GM18873 (cell line): ENCODE data around the gene EME1.

Experiments
- ATAC-seq: cut with Tn5 transposase; IDR thresholded peaks from one replicate; pipeline ENCODE4 v1.9.1; 2021; ENCODE audit warnings: mild to moderate bottlenecking, moderate library complexity, moderate number of reproducible peaks; ENCODE audit not compliant: unreplicated experiment, low FRiP score

EME1 gene

DNA sequence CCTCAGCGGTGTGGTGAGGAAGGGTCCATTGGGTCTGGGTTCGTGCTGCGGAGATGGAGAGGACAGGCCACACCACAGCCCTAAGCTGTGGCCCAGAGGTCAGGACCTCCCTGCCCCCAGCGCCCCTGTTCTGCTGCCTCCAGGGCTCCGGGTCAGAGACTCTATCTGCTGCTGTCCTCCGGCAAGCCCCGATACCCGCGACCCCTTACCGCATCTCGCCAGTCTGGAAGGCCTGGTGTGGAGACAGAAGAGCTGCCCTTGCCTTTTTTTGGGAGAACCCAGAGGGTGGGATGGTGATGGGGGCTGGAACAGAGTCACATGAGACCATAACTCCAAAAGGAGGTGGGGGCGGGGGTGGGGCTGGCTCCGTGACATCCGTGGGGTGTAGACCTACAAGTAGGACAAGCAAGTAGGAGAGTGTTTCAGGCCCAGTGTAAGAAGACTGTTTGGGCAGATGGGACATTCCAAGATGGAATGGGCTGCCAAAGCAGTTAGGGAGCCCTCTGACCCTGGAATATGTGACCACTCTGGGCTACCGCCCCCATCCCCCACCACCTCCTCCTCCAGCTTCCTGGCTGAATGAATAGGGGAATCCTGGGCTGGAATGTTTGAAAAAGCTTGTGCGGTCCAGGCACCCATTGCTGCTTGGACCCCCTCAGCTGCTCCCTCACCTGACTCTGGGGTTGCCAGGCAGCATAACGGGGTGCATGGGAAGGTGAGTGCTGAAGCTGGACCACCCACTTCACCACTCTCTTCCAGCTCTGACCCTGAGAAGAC is 25.7 kb upstream of the EME1 start:
- no peak for ATAC-seq

- no peak for ATAC-seq
These were observed 25.1 kb upstream of the EME1 start for GRCh38 chr17:50347894-50348291.

DNA sequence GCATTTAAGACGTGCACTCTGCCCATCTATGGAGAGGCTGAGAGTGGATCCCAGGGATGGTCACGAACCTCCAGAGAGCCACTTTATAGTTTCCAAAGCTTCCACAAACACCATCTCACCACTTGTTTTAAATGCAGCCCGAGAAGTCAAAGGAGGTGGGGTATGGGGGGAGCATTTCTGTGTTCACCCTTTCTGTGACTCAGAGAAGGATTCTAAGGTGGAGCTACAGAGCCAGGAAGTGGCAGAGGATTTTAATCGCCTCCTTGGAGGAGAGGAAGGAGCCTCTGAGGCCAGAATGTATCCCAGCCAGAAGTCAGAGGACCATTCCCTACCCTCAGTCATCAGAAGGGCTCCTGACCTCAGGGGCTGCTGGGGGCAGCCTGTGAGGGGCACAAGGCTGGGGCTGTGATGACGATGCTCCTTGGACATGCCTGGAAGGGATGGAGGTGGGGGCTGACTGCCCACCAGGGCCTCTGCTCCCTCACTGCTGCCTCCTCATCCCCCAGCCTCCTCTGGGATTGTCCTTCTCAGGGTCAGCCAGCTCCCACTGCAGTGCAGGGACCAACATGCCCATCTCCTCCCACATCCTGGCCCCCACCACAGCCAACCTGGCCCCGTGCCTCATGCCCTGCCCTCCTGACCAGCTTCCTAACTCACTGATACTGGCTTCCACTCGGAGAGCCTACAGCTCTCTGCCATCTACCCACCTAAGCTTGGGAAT is 24.3 kb upstream of the EME1 start:
- no peak for ATAC-seq

GRCh38 chr17:50349243-50349600 is 23.8 kb upstream of the EME1 start:
- ATAC-seq, result no peak

DNA sequence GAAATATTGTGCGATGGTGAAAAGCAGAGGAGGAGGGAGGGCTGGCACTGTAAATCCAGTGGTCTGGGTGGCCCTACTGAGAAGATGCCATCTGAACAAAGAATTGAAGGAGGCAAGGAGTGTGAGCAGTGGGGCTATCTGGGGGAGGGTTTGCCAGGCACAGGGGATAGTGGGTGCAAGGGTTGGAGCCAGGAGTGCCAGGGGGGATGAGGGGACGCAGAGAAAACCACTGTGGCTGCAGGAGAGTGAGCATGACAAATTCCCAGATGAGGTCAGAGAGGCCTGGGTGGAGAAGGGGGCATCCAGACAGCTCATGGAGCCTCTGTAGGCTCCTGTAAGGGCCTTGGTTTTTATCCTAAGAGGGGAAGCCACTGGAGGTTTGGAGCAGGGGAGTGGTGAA is 22.3 kb upstream of the EME1 start:
- no peak for ATAC-seq

GRCh38 chr17:50352072-50352692 is 20.8 kb upstream of the EME1 start:
- no peak for ATAC-seq

- no peak for ATAC-seq
These were observed 20.1 kb upstream of the EME1 start for GRCh38 chr17:50352693-50353599.

DNA sequence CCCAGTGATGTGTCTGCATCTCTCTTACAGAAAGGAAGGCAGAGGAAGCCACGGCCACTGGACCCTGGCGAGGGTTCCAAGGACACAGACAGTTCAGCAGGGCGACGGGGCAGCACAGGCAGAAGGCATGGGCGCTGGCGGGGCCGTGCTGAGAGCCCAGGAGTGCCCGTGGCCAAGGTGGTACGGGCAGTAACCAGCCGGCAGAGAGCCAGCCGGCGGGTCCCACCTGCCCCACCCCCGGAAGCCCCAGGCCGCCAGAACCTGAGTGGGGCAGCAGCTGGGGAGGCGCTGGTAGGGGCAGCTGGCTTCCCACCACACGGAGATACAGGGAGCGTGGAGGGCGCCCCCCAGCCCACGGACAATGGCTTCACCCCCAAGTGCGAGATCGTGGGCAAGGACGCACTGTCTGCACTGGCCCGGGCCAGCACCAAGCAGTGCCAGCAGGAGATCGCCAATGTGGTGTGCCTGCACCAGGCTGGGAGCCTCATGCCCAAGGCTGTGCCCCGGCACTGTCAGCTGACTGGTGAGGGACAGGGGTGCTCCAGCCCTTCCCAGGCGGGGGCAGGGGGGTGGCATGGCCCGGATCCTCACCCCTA is 19.3 kb upstream of the EME1 start:
- ATAC-seq, result no peak

- no peak for ATAC-seq
These were observed 18.8 kb upstream of the EME1 start for GRCh38 chr17:50354198-50354597.

DNA sequence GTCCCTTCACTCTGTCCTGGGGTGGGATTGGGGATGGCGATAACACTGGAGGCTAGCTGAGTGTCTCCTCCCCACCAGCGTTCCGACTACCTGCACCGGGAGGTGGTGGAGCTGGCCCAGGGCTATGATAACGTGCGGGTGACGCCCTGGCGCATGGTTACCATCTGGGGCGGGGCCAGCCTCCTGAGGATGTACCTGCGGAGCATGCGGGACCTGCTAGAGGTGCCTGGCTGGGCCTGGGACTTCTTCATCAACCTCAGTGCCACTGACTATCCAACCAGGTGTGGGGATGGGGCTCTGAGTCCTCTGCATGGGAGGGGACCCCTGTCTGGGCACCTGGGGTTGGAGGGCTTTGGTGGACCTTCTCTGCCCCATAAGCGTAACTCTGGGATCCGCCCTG is 18.3 kb upstream of the EME1 start:
- no peak for ATAC-seq

- ATAC-seq, result no peak
These were observed 17.7 kb upstream of the EME1 start for GRCh38 chr17:50355336-50355700.

DNA sequence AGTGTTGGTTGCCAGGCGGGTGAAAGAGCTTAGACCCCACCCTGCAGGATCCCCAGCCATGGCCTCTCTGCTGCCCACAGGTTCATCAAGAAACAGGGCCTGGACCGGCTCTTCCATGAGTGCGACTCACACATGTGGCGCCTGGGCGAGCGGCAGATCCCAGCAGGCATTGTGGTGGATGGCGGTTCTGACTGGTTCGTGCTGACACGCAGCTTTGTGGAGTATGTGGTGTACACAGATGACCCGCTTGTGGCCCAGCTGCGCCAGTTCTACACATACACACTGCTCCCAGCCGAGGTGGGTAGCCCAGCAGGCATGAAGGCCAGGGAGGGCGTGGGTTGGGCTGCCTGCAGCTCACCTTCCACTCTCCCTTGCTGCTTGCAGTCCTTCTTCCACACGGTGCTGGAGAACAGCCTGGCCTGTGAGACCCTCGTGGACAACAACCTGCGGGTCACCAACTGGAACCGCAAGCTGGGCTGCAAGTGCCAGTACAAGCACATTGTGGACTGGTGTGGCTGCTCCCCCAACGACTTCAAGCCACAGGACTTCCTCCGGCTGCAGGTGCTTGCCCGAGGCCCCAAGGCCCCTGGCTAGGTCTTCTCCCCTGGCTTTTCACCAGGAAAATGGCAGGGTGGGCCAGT is 17.2 kb upstream of the EME1 start:
- ATAC-seq, result no peak

DNA sequence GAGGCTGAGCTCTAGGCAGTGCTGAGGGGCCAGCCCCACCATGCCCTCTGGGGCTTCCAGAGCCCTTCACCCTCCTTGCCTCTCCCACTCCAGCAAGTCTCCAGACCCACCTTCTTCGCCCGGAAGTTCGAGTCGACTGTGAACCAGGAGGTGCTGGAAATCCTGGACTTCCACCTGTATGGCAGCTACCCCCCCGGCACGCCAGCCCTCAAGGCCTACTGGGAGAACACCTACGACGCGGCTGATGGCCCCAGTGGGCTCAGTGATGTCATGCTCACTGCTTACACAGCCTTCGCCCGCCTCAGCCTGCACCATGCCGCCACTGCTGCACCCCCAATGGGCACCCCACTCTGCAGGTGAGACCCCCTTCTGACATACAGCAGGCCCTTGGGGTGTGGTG is 16.6 kb upstream of the EME1 start:
- ATAC-seq, result no peak

GRCh38 chr17:50356892-50357510 is 16.0 kb upstream of the EME1 start:
- ATAC-seq, result no peak

- ATAC-seq, result no peak
These were observed 14.9 kb upstream of the EME1 start for GRCh38 chr17:50358177-50358576.

DNA sequence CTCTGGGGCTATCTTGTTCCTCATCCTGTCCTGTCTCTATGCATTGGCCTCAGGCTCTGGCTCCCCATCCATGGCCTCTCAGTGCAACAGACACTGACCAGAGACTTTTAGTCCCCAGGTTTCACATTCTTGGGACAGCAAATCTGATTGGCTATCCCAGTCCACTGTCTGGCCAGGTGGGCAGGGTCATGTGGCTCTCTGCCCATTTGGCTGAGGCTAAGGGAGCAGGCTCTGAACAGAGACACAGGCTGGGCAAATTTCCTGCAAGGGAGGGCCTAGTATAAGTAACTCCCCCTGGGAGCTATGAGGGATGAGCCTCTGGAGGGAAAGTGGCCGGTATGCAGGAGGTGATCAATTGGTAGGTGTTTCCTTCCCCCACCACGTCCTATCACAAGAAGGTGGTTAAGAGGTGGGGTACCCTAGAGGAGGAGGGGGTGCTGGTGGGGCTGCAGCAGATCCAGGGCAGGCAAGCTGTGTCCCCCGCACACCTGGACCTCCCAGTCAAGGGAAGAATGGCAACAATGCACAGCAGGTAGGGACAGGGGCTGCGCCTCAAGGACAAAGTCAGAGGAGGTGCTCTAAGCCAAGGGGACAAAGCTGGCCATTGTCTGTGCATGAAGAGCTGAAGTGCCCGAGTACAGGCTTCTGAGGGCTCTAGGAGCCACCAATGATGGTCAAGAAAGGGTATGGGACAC is 13.9 kb upstream of the EME1 start:
- ATAC-seq, result no peak

- ATAC-seq, result no peak
These were observed 13.0 kb upstream of the EME1 start for GRCh38 chr17:50359998-50360461.

GRCh38 chr17:50360486-50361115 is 12.4 kb upstream of the EME1 start:
- ATAC-seq, result no peak
